SK-N-SH treated with all-trans-retinoic acid at 6 μM for 48 hours (cell line): ENCODE results near the gene CHFR.

Source experiments
- ATAC-seq: fragments of 200-7000 bp; cut with Tn5 transposase; 3 replicates; pipeline ENCODE4 v1.9.1; 2020; ENCODE audit warnings: mild to moderate bottlenecking, moderate library complexity
- ARNTL ChIP-seq: fragments of 450-650 bp; formaldehyde crosslinking; IDR thresholded peaks from 2 replicates; pipeline ENCODE4 v1.5.0; 2020; ENCODE audit warnings: low read depth, mild to moderate bottlenecking, moderate library complexity, borderline replicate concordance
- BACH2 ChIP-seq: fragments of 250-450 bp; sonication (Bioruptor Pico); IDR thresholded peaks from 2 replicates; pipeline ENCODE4 v1.9.0; 2021; ENCODE audit warnings: mild to moderate bottlenecking, borderline replicate concordance
- CREB5 ChIP-seq: fragments of 250-450 bp; sonication (Bioruptor Pico); IDR thresholded peaks from 2 replicates; pipeline ENCODE4 v1.5.1; 2020; ENCODE audit warnings: low read depth, mild to moderate bottlenecking, moderate library complexity
- CSDC2 ChIP-seq: fragments of 250-450 bp; sonication (Bioruptor Pico); IDR thresholded peaks from 2 replicates; pipeline ENCODE4 v1.5.0; 2020; ENCODE audit warnings: mild to moderate bottlenecking, moderate library complexity
- CSRNP3 ChIP-seq: fragments of 250-450 bp; sonication (Bioruptor Pico); IDR thresholded peaks from 2 replicates; pipeline ENCODE4 v1.5.1; 2021; ENCODE audit warnings: mild to moderate bottlenecking, moderate library complexity
- ESRRG ChIP-seq: fragments of 250-450 bp; sonication (Bioruptor Pico); IDR thresholded peaks from 2 replicates; pipeline ENCODE4 v1.6.1; 2021; ENCODE audit warnings: mild to moderate bottlenecking
- ISL1 ChIP-seq: fragments of 250-450 bp; sonication (Bioruptor Pico); IDR thresholded peaks from 2 replicates; pipeline ENCODE4 v2.1.2; 2022; ENCODE audit warnings: mild to moderate bottlenecking, moderate library complexity
- OSR1 ChIP-seq: fragments of 250-450 bp; sonication (Bioruptor Pico); IDR thresholded peaks from 2 replicates; pipeline ENCODE4 v1.8.0; 2022; ENCODE audit warnings: moderate library complexity, mild to moderate bottlenecking, inconsistent platforms
- PATZ1 ChIP-seq: fragments of 250-450 bp; sonication (Bioruptor Pico); IDR thresholded peaks from 2 replicates; pipeline ENCODE4 v1.8.0; 2020; ENCODE audit warnings: mild to moderate bottlenecking, moderate library complexity, borderline replicate concordance
- RARB ChIP-seq: fragments of 250-450 bp; sonication (Bioruptor Pico); IDR thresholded peaks from 2 replicates; pipeline ENCODE4 v1.8.0; 2021; ENCODE audit warnings: mild to moderate bottlenecking, moderate library complexity
- SNAI2 ChIP-seq: fragments of 250-450 bp; sonication (Bioruptor Pico); IDR thresholded peaks from 2 replicates; pipeline ENCODE4 v1.5.0; 2020; ENCODE audit warnings: mild to moderate bottlenecking, moderate library complexity
- TCF4 ChIP-seq: fragments of 250-450 bp; sonication (Bioruptor Pico); IDR thresholded peaks from 2 replicates; pipeline ENCODE4 v1.8.0; 2021; ENCODE audit warnings: mild to moderate bottlenecking, moderate library complexity, borderline replicate concordance
- TSHZ2 ChIP-seq: fragments of 250-450 bp; sonication (Bioruptor Pico); IDR thresholded peaks from 2 replicates; pipeline ENCODE4 v1.5.0; 2020; ENCODE audit warnings: mild to moderate bottlenecking, moderate library complexity
- ZFP3 ChIP-seq: fragments of 250-450 bp; sonication (Bioruptor Pico); IDR thresholded peaks from 2 replicates; pipeline ENCODE4 v1.5.0; 2020; ENCODE audit warnings: mild to moderate bottlenecking, moderate library complexity
- ZFP30 ChIP-seq: fragments of 450-650 bp; formaldehyde crosslinking; IDR thresholded peaks from 2 replicates; pipeline ENCODE4 v1.5.0; 2022; ENCODE audit warnings: mild to moderate bottlenecking, moderate library complexity
- ZNF565 ChIP-seq: fragments of 450-650 bp; formaldehyde crosslinking; conservative IDR thresholded peaks from 2 replicates; pipeline ENCODE4 v1.5.0; 2020; ENCODE audit warnings: low read depth, mild to moderate bottlenecking, moderate library complexity
- ZNF70 ChIP-seq: fragments of 450-650 bp; formaldehyde crosslinking; IDR thresholded peaks from 2 replicates; pipeline ENCODE4 v1.5.0; 2020; ENCODE audit warnings: mild to moderate bottlenecking, moderate library complexity
- ZNF8 ChIP-seq: fragments of 450-650 bp; formaldehyde crosslinking; IDR thresholded peaks from 2 replicates; pipeline ENCODE4 v1.5.0; 2020; ENCODE audit warnings: mild to moderate bottlenecking, moderate library complexity

Gene CHFR

GRCh38 chr12:132789099-132789471 is 98.3 kb downstream of the CHFR start:
- no peak for TF ChIP-seq RARB
- TF ChIP-seq, all 23 proteins: peak for 0
- no peak for ATAC-seq

GRCh38 chr12:132788375-132789098 is 98.9 kb downstream of the CHFR start:
- ATAC-seq, result no peak; the same call in 2 of the 3 replicates
- TF ChIP-seq ZFP3, result no peak
- TF ChIP-seq, all 23 proteins: peak for 0

- TF ChIP-seq TCF4 (CRISPR knock-in tag) (no peak), OSR1 (CRISPR knock-in tag) (no peak), CSRNP3 (CRISPR knock-in tag) (no peak), ESRRG (CRISPR knock-in tag) (no peak), PATZ1 (CRISPR knock-in tag) (no peak), BACH2 (no peak), ZNF70 (CRISPR knock-in tag) (no peak)
Observed at GRCh38 chr12:132787877-132788276, 99.5 kb downstream of the CHFR start.

GRCh38 chr12:132786192-132786591 is 101.2 kb downstream of the CHFR start:
- TF ChIP-seq ARNTL (CRISPR knock-in tag) (no peak), SNAI2 (CRISPR knock-in tag) (no peak), ISL1 (CRISPR knock-in tag) (no peak), TCF4 (CRISPR knock-in tag) (no peak), TSHZ2 (CRISPR knock-in tag) (no peak)
- no peak for ATAC-seq

More at GRCh38 chr12:132787877-132788276, 99.5 kb downstream of the CHFR start:
- ATAC-seq, result no peak; the same call in 2 of the 3 replicates

GRCh38 chr12:132784580-132784979 is 102.8 kb downstream of the CHFR start:
- ATAC-seq, result no peak
- TF ChIP-seq ZNF70 (CRISPR knock-in tag) (no peak), ESRRG (CRISPR knock-in tag) (no peak), CSDC2 (CRISPR knock-in tag) (no peak), TCF4 (CRISPR knock-in tag) (no peak), CREB5 (CRISPR knock-in tag) (no peak), ZFP30 (CRISPR knock-in tag) (no peak), ISL1 (CRISPR knock-in tag) (no peak), CSRNP3 (CRISPR knock-in tag) (no peak), ZNF565 (CRISPR knock-in tag) (no peak), SNAI2 (CRISPR knock-in tag) (no peak), ZNF8 (CRISPR knock-in tag) (no peak), RARB (no peak), PATZ1 (CRISPR knock-in tag) (no peak), TSHZ2 (CRISPR knock-in tag) (no peak)
